MG63 (cell line): ENCODE results near the gene GUCY1A2. TPM values are rescaled to one million over a fixed set of nuclear protein-coding genes. Genes with fewer than 3 reads are reported as not detected.
A peak's percentile ranks its signal among the peaks of the same experiment; 100 is the strongest.
"Not testable (repeated sequence)": the region's sequence is repeated elsewhere in the genome, so short reads cannot be mapped to it uniquely, and the experiment has no call there.

Source experiments
- DNase-seq: peaks from one replicate; pipeline ENCODE4 v3.0.0-alpha.2; 2020
- H3K27me3 ChIP-seq: fragments of 250-450 bp; sonication (Bioruptor Pico); 2 replicates; pipeline ENCODE4 v1.5.1; 2020; ENCODE audit warnings: mild to moderate bottlenecking, moderate library complexity
- H3K36me3 ChIP-seq: fragments of 250-450 bp; sonication (Bioruptor Pico); 2 replicates; pipeline ENCODE4 v1.5.1; 2020; ENCODE audit warnings: mild to moderate bottlenecking, moderate library complexity
- H3K4me3 ChIP-seq: fragments of 250-450 bp; sonication (Bioruptor Pico); 2 replicates; pipeline ENCODE4 v1.5.1; 2020; ENCODE audit warnings: mild to moderate bottlenecking, moderate library complexity
- H3K9me3 ChIP-seq: fragments of 250-450 bp; sonication (Bioruptor Pico); 2 replicates; pipeline ENCODE4 v1.5.1; 2020; ENCODE audit warnings: mild to moderate bottlenecking, moderate library complexity
- total RNA-seq: library from RNA; depleted of rRNA; stranded (reverse); fragments of >200 nt; shearing (Covaris generic); gene quantifications from 2 replicates; pipeline ENCODE4 v1.2.3, GENCODE V29; 2014; ENCODE audit warnings: low replicate concordance

The GUCY1A2 gene
- total RNA-seq, 1 experiment from 2014 or later, result 3.2 TPM

DNA sequence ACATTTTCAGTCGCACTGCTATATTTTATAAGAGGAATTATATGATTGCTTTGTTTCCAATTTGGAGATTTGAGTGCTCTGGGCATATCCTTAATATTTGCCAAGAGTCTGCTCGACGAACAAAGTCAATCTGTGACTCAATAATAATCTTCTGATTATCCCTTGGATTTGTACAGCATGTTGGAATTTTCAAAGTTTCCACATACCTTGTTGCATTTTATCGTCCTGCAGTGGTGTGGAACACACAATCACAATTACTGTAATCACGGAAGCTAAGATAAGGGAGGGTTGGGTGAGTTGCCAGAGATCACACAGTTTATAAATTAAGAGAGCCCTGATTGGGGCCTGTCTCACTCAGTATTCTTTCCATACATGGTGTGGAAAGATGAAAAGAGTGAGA lies 189.3 kb downstream of the GUCY1A2 start:
- DNase-seq, result no peak
- H3K4me3 ChIP-seq, result no peak overlapping the region
- H3K9me3 ChIP-seq, result no peaks in the 10 kb centered on the region
- no peaks in the 10 kb centered on the region for H3K27me3 ChIP-seq
- H3K36me3 ChIP-seq, result no peaks in the 10 kb centered on the region

DNA sequence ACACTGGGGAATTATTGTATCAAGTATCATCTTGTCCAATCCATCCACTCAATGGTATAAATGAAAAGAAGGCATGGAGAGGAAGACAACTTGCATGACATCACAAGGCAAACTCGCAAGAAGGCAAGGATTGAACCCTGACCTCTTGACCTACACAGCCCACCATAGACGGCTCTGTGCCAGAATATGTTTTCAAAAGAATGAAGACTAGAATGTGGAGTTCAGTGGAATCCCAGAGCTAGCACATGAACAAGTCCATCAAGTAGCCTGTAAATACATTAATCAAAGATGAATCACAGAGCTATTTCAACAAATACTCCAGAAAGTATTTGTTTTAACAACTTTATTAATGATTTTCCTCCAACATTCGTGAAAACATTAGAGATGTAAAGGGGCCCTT lies 189.7 kb downstream of the GUCY1A2 start:
- H3K36me3 ChIP-seq, result no peaks in the 10 kb centered on the region
- no peak overlapping the region for H3K4me3 ChIP-seq
- no peaks in the 10 kb centered on the region for H3K27me3 ChIP-seq
- H3K9me3 ChIP-seq, result no peaks in the 10 kb centered on the region
- DNase-seq, result no peak

- Histone ChIP-seq H3K4me3 (no peak overlapping the region), H3K9me3 (no peaks in the 10 kb centered on the region), H3K36me3 (no peaks in the 10 kb centered on the region), H3K27me3 (no peaks in the 10 kb centered on the region)
- no peak for DNase-seq
These were observed 190.6 kb downstream of the GUCY1A2 start for GRCh38 chr11:106827687-106828086.

DNA sequence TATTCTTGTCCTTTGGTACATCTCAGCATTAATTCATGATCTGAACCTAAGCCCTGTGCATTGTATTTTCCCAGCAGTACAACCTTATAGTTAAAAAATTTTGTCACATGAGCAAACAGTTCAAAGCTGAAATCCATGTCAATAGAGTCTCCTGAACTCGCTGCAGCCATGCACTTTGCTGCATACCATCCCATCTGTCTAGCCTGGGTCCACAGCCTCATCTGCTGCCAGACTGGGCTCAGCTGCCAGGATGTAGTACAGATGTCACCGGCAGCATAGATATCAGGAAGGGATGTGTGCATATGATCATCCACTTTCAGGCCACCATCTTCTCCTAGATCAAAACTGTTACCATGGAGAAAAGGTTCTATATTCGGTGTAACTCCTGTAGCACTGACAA lies 191.7 kb downstream of the GUCY1A2 start:
- not testable (repeated sequence) for H3K4me3 ChIP-seq, H3K27me3 ChIP-seq, DNase-seq, H3K9me3 ChIP-seq, H3K36me3 ChIP-seq

DNA sequence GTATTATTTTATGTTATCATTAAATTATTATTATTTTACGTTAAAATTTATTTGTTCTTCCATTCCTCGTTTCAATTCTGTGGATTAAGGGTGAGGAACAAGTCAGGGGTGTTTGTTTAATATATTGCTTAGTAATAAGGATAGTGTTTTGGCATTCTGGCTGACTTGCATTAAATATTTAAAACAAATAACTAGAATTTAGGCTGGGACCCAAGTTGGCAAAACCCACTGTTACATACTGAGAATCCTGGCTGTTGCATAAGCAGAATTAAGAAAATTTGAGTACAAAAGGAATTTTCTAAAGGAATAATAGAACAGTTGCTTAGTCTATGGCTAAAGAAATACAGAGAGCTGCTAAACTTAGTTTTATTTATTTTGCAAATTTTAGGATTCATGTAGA lies 196.4 kb downstream of the GUCY1A2 start:
- H3K9me3 ChIP-seq, result no peaks in the 10 kb centered on the region
- H3K36me3 ChIP-seq, result no peaks in the 10 kb centered on the region
- H3K27me3 ChIP-seq, result no peaks in the 10 kb centered on the region
- peak; percentile 39 for DNase-seq
- H3K4me3 ChIP-seq, result no peak overlapping the region

GRCh38 chr11:106821291-106821690 lies 197.0 kb downstream of the GUCY1A2 start:
- no peaks in the 10 kb centered on the region for H3K27me3 ChIP-seq
- no peak for DNase-seq
- no peaks in the 10 kb centered on the region for H3K9me3 ChIP-seq
- no peak overlapping the region for H3K4me3 ChIP-seq
- H3K36me3 ChIP-seq, result no peaks in the 10 kb centered on the region

- Histone ChIP-seq H3K9me3 (peaks cover 7% of the 10 kb centered on the region), H3K27me3 (no peaks in the 10 kb centered on the region), H3K36me3 (no peaks in the 10 kb centered on the region), H3K4me3 (no peak overlapping the region)
- no peak for DNase-seq
These were observed 199.8 kb downstream of the GUCY1A2 start for GRCh38 chr11:106818443-106818842.

DNA sequence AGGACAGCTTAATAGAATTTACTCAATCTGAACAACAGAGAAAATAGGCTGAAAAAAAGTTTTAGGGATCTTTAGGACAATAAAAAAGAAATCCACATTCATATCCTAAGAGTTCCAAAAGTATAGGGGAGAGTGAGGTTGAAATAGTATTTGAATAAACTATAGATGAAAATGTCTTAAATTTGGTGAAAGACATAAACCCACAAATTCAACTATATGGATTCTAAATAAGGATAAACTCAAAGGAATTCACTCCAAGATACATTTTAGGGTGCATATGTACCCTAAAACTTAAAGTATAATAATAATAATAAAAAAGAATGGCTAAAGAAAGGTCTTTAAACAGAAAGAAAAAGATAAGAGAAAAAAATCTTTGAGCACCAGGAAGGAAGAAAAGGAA lies 203.1 kb downstream of the GUCY1A2 start:
- Histone ChIP-seq H3K4me3 (no peak overlapping the region), H3K36me3 (no peaks in the 10 kb centered on the region), H3K9me3 (peaks cover 7% of the 10 kb centered on the region), H3K27me3 (no peaks in the 10 kb centered on the region)
- DNase-seq, result no peak

- Histone ChIP-seq H3K9me3 (peaks cover 7% of the 10 kb centered on the region), H3K4me3 (no peak overlapping the region), H3K27me3 (no peaks in the 10 kb centered on the region), H3K36me3 (no peaks in the 10 kb centered on the region)
- no peak for DNase-seq
These were observed 204.5 kb downstream of the GUCY1A2 start for GRCh38 chr11:106813806-106814205.

DNA sequence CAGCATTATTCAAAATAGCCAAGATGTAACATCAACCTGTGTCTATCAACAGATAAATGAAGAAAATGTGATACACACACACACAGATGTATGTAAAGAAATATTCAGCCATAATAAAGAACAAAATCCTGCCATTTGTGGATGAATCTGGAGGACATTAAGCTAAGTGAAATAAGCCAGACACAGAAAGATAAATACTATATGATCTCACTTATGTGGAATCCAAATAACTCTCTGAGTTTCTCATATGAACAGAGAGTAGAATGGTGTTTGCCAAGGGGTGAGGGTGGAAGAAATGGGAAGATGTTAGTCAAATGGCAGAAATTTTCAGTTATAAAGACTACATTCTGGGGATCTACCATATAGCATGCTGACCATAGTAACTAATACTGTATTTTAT lies 224.2 kb downstream of the GUCY1A2 start:
- no peak overlapping the region for H3K4me3 ChIP-seq
- H3K27me3 ChIP-seq, result no peaks in the 10 kb centered on the region
- no peaks in the 10 kb centered on the region for H3K36me3 ChIP-seq
- no peak for DNase-seq
- 0 out of 2 replicates have a peak, but pooled peaks cover under 1% of the 10 kb centered on the region for H3K9me3 ChIP-seq

- H3K4me3 ChIP-seq, result no peak overlapping the region
- H3K9me3 ChIP-seq, result 0 out of 2 replicates have a peak, but pooled peaks cover 2% of the 10 kb centered on the region
- H3K36me3 ChIP-seq, result no peaks in the 10 kb centered on the region
- H3K27me3 ChIP-seq, result no peaks in the 10 kb centered on the region
- no peak for DNase-seq
These were observed 228.9 kb downstream of the GUCY1A2 start for GRCh38 chr11:106789406-106789805.

DNA sequence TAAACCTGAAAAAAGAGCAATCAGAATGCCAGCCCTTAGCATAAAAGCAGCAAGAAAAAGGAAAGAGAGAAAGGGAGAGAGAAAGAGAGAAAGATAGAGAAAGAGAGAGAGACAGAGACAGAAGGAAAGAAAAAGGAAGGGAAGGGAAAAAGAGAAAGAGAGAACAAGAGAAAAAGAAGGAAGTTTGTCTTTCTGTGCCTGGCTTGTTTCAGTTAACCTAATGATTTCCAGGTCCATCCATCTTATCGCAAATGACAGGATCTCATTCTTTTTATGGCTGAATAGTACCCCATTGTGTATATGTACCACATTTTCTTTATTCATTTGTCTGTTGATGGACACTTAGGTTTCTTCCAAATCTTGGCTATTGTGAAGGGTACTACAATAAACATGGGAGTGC lies 230.8 kb downstream of the GUCY1A2 start:
- no peak for DNase-seq
- Histone ChIP-seq H3K27me3 (no peaks in the 10 kb centered on the region), H3K4me3 (no peak overlapping the region), H3K9me3 (0 out of 2 replicates have a peak, but pooled peaks cover 2% of the 10 kb centered on the region), H3K36me3 (no peaks in the 10 kb centered on the region)

DNA sequence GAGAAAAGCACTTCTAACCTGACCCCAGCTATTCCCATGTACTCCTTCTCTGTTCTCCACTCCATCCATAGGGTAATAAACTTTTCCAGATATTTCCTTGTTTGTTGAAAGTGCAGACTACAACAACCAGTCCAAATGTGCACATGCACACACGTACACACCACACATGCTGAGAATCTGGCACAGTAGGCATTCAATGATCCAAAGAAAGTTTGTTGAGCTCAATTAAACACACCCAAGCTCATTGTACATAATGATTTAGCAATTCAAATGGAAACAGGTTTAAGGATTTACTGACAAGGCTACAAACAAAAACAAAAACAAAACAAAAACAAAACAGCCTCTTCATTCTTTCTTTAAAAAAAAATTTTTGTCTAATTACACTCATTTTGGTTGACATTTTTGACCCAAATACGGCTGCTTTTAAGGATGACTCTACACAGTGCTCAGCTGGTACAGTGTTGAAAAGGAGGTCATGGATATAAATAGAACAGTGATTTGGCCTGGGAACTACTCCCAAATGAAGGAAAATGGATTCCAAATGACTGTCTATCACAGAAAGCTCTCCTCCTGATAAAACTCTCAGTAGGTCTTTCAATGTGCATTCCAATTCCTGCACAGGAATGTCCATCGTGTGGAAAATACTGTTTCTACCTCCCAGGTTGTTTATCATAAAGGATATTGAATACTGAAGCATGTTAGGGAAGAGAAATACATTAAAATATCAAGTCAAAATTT lies 232.2 kb downstream of the GUCY1A2 start:
- no peak overlapping the region for H3K4me3 ChIP-seq
- H3K9me3 ChIP-seq, result 0 out of 2 replicates have a peak, but pooled peaks cover 2% of the 10 kb centered on the region
- no peaks in the 10 kb centered on the region for H3K36me3 ChIP-seq
- H3K27me3 ChIP-seq, result no peaks in the 10 kb centered on the region
- DNase-seq, result no peak

DNA sequence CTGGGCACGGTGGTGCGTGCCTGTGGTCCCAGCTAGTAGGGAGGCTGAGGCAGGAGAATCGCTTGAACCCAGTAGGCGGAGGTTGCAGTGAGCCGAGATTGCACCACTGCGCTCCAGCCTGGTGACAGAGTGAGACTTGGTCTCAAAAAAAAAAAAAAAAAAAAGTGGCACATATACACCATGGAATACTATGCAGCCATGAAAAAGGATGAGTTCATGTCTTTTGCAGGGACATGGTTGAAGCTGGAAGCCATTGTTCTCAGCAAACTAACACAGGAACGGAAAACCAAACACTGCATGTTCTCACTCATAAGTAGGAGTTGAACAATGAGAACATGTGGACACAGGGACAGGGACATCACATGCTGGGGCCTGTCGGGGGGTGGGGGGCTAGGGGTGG lies 241.0 kb downstream of the GUCY1A2 start:
- H3K36me3 ChIP-seq, H3K9me3 ChIP-seq, H3K4me3 ChIP-seq, DNase-seq, H3K27me3 ChIP-seq: not testable (repeated sequence)

DNA sequence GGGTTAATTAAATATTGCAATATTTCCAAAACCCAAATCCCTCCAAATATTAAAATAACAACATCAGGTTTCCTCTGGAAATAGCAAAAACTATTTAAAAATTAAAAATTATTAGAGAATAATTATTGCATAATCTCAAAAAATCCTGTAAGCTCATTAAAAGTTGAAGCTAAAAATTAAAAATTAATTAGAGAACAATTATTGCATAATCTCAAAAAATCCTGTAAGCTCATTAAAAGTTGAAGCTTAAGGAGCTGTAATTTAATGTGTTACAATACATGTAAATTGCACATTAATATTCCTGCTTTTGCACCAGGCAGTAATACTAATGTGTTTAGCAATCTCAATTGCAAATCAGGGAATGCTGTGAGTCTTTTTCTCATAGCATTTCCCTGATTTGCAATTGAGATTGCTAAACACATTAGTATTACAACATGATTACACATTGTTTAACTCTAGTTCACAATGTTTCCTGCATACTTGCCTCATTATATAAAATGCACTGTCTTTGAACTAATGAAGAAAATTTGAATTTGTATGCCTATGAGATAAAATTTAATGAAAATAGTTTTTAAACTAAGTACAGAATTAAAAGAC lies 247.7 kb downstream of the GUCY1A2 start:
- no peaks in the 10 kb centered on the region for H3K36me3 ChIP-seq
- H3K4me3 ChIP-seq, result no peak overlapping the region
- no peak for DNase-seq
- H3K27me3 ChIP-seq, result no peaks in the 10 kb centered on the region
- H3K9me3 ChIP-seq, result no peaks in the 10 kb centered on the region

- no peaks in the 10 kb centered on the region for H3K27me3 ChIP-seq
- no peak overlapping the region for H3K4me3 ChIP-seq
- H3K36me3 ChIP-seq, result no peaks in the 10 kb centered on the region
- no peak for DNase-seq
- no peaks in the 10 kb centered on the region for H3K9me3 ChIP-seq
These were observed 252.6 kb downstream of the GUCY1A2 start for GRCh38 chr11:106765469-106766258.

GRCh38 chr11:106763501-106763900 lies 254.8 kb downstream of the GUCY1A2 start:
- Histone ChIP-seq H3K27me3 (no peaks in the 10 kb centered on the region), H3K9me3 (no peaks in the 10 kb centered on the region), H3K4me3 (no peak overlapping the region), H3K36me3 (no peaks in the 10 kb centered on the region)
- no peak for DNase-seq
